HG02973 (cell line): Measurements from ENCODE around the gene STOX2.

Source experiments
- ATAC-seq: cut with Tn5 transposase; IDR thresholded peaks from one replicate; pipeline ENCODE4 v1.9.1; 2021; ENCODE audit warnings: moderate library complexity; ENCODE audit not compliant: unreplicated experiment

STOX2 gene

GRCh38 chr4:184066584-184067300 is 161.6 kb downstream of the STOX2 start:
- no peak for ATAC-seq

GRCh38 chr4:184067931-184068554 is 162.9 kb downstream of the STOX2 start:
- ATAC-seq, result no peak
